PC-9 (cell line): ENCODE measurements around the gene MAMSTR. TPM values are rescaled to one million over a fixed set of nuclear protein-coding genes. Genes with fewer than 3 reads are reported as not detected.
"Not testable (repeated sequence)": the region's sequence is repeated elsewhere in the genome, so short reads cannot be mapped to it uniquely, and the experiment has no call there.

Source experiments
- BruUV-seq: library from RNA; stranded (reverse); fragments of 400-500 nt; replicated peaks from 2 replicates; lab custom pipeline; 2021; lab: Mats Ljungman, UMichigan
- CTCF ChIA-PET: fragments of 300-600 bp; sonication (Branson Sonifier 250); formaldehyde crosslinking; loops from one replicate; lab custom pipeline; 2022; ENCODE audit warnings: antibody characterized with exemption; lab: Charles Lee
- POLR2A ChIA-PET: fragments of 300-600 bp; sonication (Branson Sonifier 250); formaldehyde crosslinking; loops from one replicate; lab custom pipeline; 2022; ENCODE audit warnings: antibody characterized with exemption; ENCODE audit not compliant: unreplicated experiment; lab: Charles Lee
- DNase-seq, 2 experiments: peaks; one replicate each; pipeline versions ENCODE4 v3.0.0 to v3.0.0-alpha.2; 2015 to 2022; ENCODE audit warnings: mixed read lengths in 1 of 2
- H2AFZ ChIP-seq: fragments of 200-600 bp; sonication (generic); 2 replicates; pipeline ENCODE4 v1.8.1; 2017; ENCODE audit warnings: antibody characterized with exemption
- H3F3A ChIP-seq: fragments of 200-600 bp; sonication (generic); 2 replicates; pipeline ENCODE4 v1.8.1; 2017; ENCODE audit warnings: antibody characterized with exemption, mild to moderate bottlenecking, low read depth; ENCODE audit not compliant: insufficient read depth
- H3K27ac ChIP-seq: fragments of 200-600 bp; sonication (generic); 2 replicates; pipeline ENCODE4 v1.6.1; 2016; ENCODE audit warnings: mixed run types
- H3K27me3 ChIP-seq: fragments of 200-600 bp; sonication (generic); 2 replicates; pipeline ENCODE4 v1.6.1; 2016; ENCODE audit warnings: low read depth, mixed run types; ENCODE audit not compliant: insufficient read depth
- H3K36me3 ChIP-seq: fragments of 200-600 bp; sonication (generic); 2 replicates; pipeline ENCODE4 v1.6.1; 2016; ENCODE audit warnings: low read depth, mixed run types
- H3K4me1 ChIP-seq: fragments of 200-600 bp; sonication (generic); replicated peaks from 2 replicates; pipeline ENCODE4 v1.6.1; 2016; ENCODE audit warnings: mixed run types; ENCODE audit not compliant: insufficient read depth
- H3K4me2 ChIP-seq: fragments of 200-600 bp; sonication (generic); 2 replicates; pipeline ENCODE4 v1.6.1; 2017; ENCODE audit warnings: mixed run types
- H3K4me3 ChIP-seq: fragments of 200-600 bp; sonication (generic); 2 replicates; pipeline ENCODE4 v1.6.1; 2016; ENCODE audit warnings: mixed run types
- H3K79me2 ChIP-seq: fragments of 200-600 bp; sonication (generic); 2 replicates; pipeline ENCODE4 v1.6.1; 2017; ENCODE audit warnings: low read depth, mixed run types
- H3K9me2 ChIP-seq: fragments of 200-600 bp; sonication (generic); 2 replicates; pipeline ENCODE4 v1.8.1; 2017; ENCODE audit warnings: mild to moderate bottlenecking; ENCODE audit not compliant: insufficient read depth
- H3K9me3 ChIP-seq: fragments of 200-600 bp; sonication (generic); 2 replicates; pipeline ENCODE4 v1.8.1; 2016; ENCODE audit warnings: low read depth; ENCODE audit not compliant: insufficient read depth
- H4K20me1 ChIP-seq: fragments of 200-600 bp; sonication (generic); 2 replicates; pipeline ENCODE4 v1.8.1; 2017; ENCODE audit not compliant: insufficient read depth
- EZH2 ChIP-seq: fragments of 200-600 bp; sonication (generic); IDR thresholded peaks from 2 replicates; pipeline ENCODE4 v1.8.0; 2017; ENCODE audit warnings: antibody characterized with exemption, low read depth
- intact Hi-C: fragments of 100-400 bp; cut with micrococcal nuclease; formaldehyde crosslinking; loops from one replicate; pipeline ENCODE4 v1.10.0; 2022; ENCODE audit not compliant: unreplicated experiment
- total RNA-seq: library from RNA; stranded (reverse); gene quantifications from 2 replicates; pipeline ENCODE4 v1.2.3, GENCODE V29; 2021
- TF ChIP-seq, protein P1 (sequence below): fragments of 200-600 bp; sonication (generic); conservative IDR thresholded peaks from 2 replicates; pipeline ENCODE4 v1.6.1; 2017; ENCODE audit warnings: mixed run types, antibody characterized with exemption, mild to moderate bottlenecking, moderate library complexity

The MAMSTR gene
- total RNA-seq, 1 experiment from 2014 or later: 2.6 TPM

- Histone ChIP-seq H3K9me2 (no peaks in the 10 kb centered on the region), H3K27me3 (no peaks in the 10 kb centered on the region), H3F3A (peaks cover 24% of the 10 kb centered on the region), H3K27ac (peak within 1 kb of the TSS; percentile 56), H3K4me1 (peaks cover 24% of the 10 kb centered on the region), H3K79me2 (no peaks in the 10 kb centered on the region), H2AFZ (peak within 1 kb of the TSS; percentile 63; the same call in 1 of the 2 replicates), H3K9me3 (no peaks in the 10 kb centered on the region), H3K4me3 (peak within 1 kb of the TSS; percentile 47), H3K4me2 (peak within 1 kb of the TSS; percentile 83), H3K36me3 (no peaks in the 10 kb centered on the region), H4K20me1 (no peaks in the 10 kb centered on the region)
- intact Hi-C loops: loop anchor here (2.0 kb wide), 1 partner anchor 19 kb away; no protein-coding TSS in a partner anchor
- DNase-seq: peak in 1 of 2 experiments; percentile 65
- TSS peak; percentile 59 for BruUV-seq
- POLR2A ChIA-PET: interaction anchor here (0.6 to 0.8 kb wide), 6 partner anchors 9 to 425 kb away, joined by 5 to 11 read pairs (median 7); no protein-coding TSS in a partner anchor
- CTCF ChIA-PET: interaction anchor here (0.6 to 1.2 kb wide), 3 partner anchors 20 to 43 kb away, joined by 3 to 4 read pairs (median 3); no protein-coding TSS in a partner anchor
- TF ChIP-seq EZH2: no peak
- TF ChIP-seq, protein P1, sequence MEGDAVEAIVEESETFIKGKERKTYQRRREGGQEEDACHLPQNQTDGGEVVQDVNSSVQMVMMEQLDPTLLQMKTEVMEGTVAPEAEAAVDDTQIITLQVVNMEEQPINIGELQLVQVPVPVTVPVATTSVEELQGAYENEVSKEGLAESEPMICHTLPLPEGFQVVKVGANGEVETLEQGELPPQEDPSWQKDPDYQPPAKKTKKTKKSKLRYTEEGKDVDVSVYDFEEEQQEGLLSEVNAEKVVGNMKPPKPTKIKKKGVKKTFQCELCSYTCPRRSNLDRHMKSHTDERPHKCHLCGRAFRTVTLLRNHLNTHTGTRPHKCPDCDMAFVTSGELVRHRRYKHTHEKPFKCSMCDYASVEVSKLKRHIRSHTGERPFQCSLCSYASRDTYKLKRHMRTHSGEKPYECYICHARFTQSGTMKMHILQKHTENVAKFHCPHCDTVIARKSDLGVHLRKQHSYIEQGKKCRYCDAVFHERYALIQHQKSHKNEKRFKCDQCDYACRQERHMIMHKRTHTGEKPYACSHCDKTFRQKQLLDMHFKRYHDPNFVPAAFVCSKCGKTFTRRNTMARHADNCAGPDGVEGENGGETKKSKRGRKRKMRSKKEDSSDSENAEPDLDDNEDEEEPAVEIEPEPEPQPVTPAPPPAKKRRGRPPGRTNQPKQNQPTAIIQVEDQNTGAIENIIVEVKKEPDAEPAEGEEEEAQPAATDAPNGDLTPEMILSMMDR: no peak
Measured at GRCh38 chr19:48695743-48696352, 23.7 kb downstream of the MAMSTR start, which contains the start of gene FUT2. Gene FUT2 (plus strand): TSS chr19:48695971. CDS start chr19:48702957, 6,986 bp downstream.

- H3K36me3 ChIP-seq, H3K9me3 ChIP-seq, H2AFZ ChIP-seq, H3K9me2 ChIP-seq, DNase-seq, BruUV-seq, H3K4me2 ChIP-seq, H3K27ac ChIP-seq, H4K20me1 ChIP-seq, H3K4me3 ChIP-seq, H3K27me3 ChIP-seq, H3K79me2 ChIP-seq, POLR2A ChIA-PET, intact Hi-C loops: not testable (repeated sequence)
- H3F3A ChIP-seq: peaks cover 15% of the 10 kb centered on the region
- H3K4me1 ChIP-seq: peaks cover 24% of the 10 kb centered on the region
- CTCF ChIA-PET: interaction anchor here (1.7 kb wide), 1 partner anchor 18 kb away, joined by 4 read pairs; no protein-coding TSS in a partner anchor
Measured at GRCh38 chr19:48693629-48694028, 25.9 kb downstream of the MAMSTR start.

DNA sequence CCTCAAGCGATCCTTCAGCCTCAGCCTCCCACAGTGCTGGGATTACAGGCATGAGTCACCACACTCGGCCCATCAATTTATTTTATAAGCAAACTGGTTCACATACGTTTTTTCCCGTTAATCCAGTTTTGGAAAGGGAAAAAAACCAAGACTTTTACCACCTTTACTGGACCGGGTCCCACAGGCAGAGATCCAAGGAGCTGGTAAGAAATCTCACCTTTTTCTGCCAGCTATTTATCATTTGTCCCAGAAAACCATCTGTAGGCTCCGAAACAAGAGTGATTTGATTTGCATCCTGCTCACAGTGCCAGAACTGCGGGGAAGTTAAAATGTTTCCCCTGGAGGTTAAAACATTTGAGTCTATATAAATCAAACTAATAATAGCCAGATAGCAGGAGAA lies 30.1 kb downstream of the MAMSTR start:
- POLR2A ChIA-PET: no interaction called here
- BruUV-seq: no TSS peak
- H3K9me2 ChIP-seq: no peaks in the 10 kb centered on the region

More for the DNA sequence above, 30.1 kb downstream of the MAMSTR start:
- Histone ChIP-seq H3K9me3 (no peaks in the 10 kb centered on the region), H3K27ac (no peak overlapping the region), H3K36me3 (no peaks in the 10 kb centered on the region), H3K27me3 (no peaks in the 10 kb centered on the region), H3K4me3 (no peak overlapping the region), H3K4me1 (peaks cover 22% of the 10 kb centered on the region), H3K4me2 (no peak overlapping the region), H3F3A (peaks cover 18% of the 10 kb centered on the region), H2AFZ (no peak overlapping the region), H3K79me2 (no peaks in the 10 kb centered on the region), H4K20me1 (no peaks in the 10 kb centered on the region)
- intact Hi-C loops: no loop called here
- CTCF ChIA-PET: no interaction called here
- TF ChIP-seq EZH2: no peak
- TF ChIP-seq, protein P1: no peak
- DNase-seq: no peak
